Transverse colon (tissue), 4 donors: ENCODE data around the gene NEURL1. TPM values are rescaled to one million over a fixed set of nuclear protein-coding genes. Genes with fewer than 3 reads are reported as not detected.
A peak's percentile ranks its signal among the peaks of the same experiment; 100 is the strongest.

ENCODE experiments used
- DNase-seq: peaks from one replicate; pipeline ENCODE4 v3.0.0-alpha.2; 2019
- H3K27ac ChIP-seq, 4 donors: fragments of 200-600 bp; sonication (generic); 2 replicates each; pipeline ENCODE4 v1.5.1; 2016 to 2018; ENCODE audit warnings: inconsistent platforms in 4 of 4
- H3K27me3 ChIP-seq: fragments of 200-600 bp; sonication (generic); 2 replicates; pipeline ENCODE4 v1.5.1; 2017; ENCODE audit warnings: inconsistent platforms
- H3K36me3 ChIP-seq, 4 donors: fragments of 200-600 bp; sonication (generic); 2 replicates each; pipeline ENCODE4 v1.5.1; 2017 to 2019; ENCODE audit warnings: inconsistent platforms in 4 of 4
- H3K4me1 ChIP-seq, 4 donors: fragments of 200-600 bp; sonication (generic); 2 replicates each; pipeline ENCODE4 v1.5.1; 2017 to 2020; ENCODE audit warnings: inconsistent platforms in 4 of 4
- H3K4me3 ChIP-seq, 4 donors: fragments of 200-600 bp; sonication (generic); 1 replicate in 1 of 4; 2 replicates in 3 of 4; pipeline versions ENCODE4 v1.5.1 to v1.6.1; 2017 to 2019; ENCODE audit warnings: inconsistent platforms in 4 of 4
- H3K9me3 ChIP-seq, 2 donors: fragments of 200-600 bp; sonication (generic); 2 replicates each; pipeline ENCODE4 v1.5.1; 2017 to 2019; ENCODE audit warnings: inconsistent platforms in 2 of 2
- EP300 ChIP-seq: sonication (generic); formaldehyde crosslinking; IDR thresholded peaks from one replicate; pipeline ENCODE4 v1.6.1; 2017; ENCODE audit warnings: antibody characterized with exemption, low read depth
- POLR2A ChIP-seq: fragments of 450-650 bp; IDR thresholded peaks from one replicate; pipeline ENCODE4 v1.6.1; 2016; ENCODE audit warnings: antibody characterized with exemption, mild to moderate bottlenecking, moderate library complexity
- POLR2AphosphoS5 ChIP-seq, 3 donors: sonication (generic); formaldehyde crosslinking; IDR thresholded peaks; one replicate each; pipeline ENCODE4 v1.6.1; 2016; ENCODE audit warnings: antibody characterized with exemption in 3 of 3
- WGBS, 2 donors: methylation state at CpG; one replicate each; pipeline ENCODE4 v1.1.5; 2018; ENCODE audit warnings: low coverage in 1 of 2; 5-methylcytosine and 5-hydroxymethylcytosine counted together
- in situ Hi-C, 4 donors: fragments of 200-750 bp; cut with MboI; loops; one replicate each; pipeline versions ENCODE4 v1.15.0 to v1.15.1; 2017; ENCODE audit warnings: low sequenced_read_pairs in 3 of 4, low pct_ligation_motif_present in 1 of 4, low pct_unique_long_range_greater_than_20kb in 1 of 4
- intact Hi-C: fragments of 100-400 bp; cut with DNase I; formaldehyde crosslinking; loops from one replicate; pipeline ENCODE4 v1.15.1; 2023; ENCODE audit warnings: low total_unique reads
- total RNA-seq, 4 donors: library from RNA; depleted of rRNA; stranded (reverse); fragments of >200 nt; gene quantifications; one replicate each; pipeline ENCODE4 v1.1.0, GENCODE V29; 2016
- TF ChIP-seq, protein P1 (sequence below), 5 experiments: fragments of 200-600 bp in 3 of 5; fragments of 450-650 bp in 2 of 5; sonication (generic) in 3 of 5; IDR thresholded peaks; 1 replicate in 2 of 5; 2 replicates in 3 of 5; pipeline ENCODE4 v1.5.1; 2016 to 2017; ENCODE audit warnings: antibody characterized with exemption in 5 of 5, inconsistent platforms in 3 of 5, mild to moderate bottlenecking in 2 of 5, moderate library complexity in 1 of 5

Gene NEURL1
- total RNA-seq, 4 donors from 2014 or later = 36.7 to 177 (median 55.8) TPM

DNA sequence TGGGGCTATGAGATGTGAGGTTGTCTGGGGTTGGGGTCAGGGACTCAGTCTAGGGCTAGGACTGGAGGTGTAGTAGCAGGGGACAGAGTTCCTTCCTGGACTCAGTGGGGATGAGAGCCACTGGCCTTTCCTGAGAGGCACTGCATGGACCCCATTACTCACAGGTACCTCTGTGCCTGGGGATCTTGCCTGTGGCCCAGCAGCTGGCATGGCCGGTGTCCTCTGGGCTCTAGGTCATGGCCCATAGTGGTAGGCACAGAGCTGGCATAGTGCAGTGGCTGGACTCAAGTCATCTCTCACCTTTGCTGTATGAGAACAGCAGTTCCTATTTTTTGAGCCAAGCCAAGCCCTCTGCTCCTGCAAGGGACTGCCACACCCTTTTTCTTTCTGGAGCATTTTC is 51.9 kb downstream of the NEURL1 start:
- WGBS, 2 donors = 64% methylated on average over 1 of the region's 1 CpG; no CpG with 5 or more reads in 1 of the 2 donors
- peaks cover 13 to 52% (median 33%) of the 10 kb centered on the region in 4 donors for H3K4me1 ChIP-seq

DNA sequence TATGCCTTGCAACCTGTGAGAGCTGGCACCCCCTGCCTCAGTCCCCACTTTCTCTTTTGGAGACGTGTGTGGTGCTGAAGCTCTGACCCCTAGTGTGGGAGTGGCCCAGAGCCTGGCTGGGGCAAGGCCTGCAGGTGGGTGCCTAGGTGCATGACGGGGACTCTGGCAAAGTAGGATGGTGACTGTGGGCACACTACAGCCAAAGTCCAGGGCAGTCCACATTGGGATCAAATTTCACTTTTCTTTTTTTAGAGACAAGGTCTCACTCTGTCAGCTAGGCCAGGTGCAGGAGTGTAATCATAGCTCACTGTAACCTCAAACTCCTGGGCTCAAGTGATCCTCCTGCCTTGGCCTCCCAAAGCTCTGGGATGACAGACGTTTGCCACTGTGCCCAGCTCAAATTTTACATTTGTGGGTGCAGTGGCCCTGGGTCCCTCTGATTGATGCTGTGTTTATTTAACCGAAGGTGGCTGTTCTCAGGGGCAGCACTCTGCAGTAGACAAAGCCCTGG is 52.3 kb downstream of the NEURL1 start:
- TF ChIP-seq EP300 = no peak
- TF ChIP-seq POLR2A = no peak
- TF ChIP-seq POLR2AphosphoS5 (IDR thresholded peaks at IDR 0.05) = no peak
- TF ChIP-seq, protein P1, sequence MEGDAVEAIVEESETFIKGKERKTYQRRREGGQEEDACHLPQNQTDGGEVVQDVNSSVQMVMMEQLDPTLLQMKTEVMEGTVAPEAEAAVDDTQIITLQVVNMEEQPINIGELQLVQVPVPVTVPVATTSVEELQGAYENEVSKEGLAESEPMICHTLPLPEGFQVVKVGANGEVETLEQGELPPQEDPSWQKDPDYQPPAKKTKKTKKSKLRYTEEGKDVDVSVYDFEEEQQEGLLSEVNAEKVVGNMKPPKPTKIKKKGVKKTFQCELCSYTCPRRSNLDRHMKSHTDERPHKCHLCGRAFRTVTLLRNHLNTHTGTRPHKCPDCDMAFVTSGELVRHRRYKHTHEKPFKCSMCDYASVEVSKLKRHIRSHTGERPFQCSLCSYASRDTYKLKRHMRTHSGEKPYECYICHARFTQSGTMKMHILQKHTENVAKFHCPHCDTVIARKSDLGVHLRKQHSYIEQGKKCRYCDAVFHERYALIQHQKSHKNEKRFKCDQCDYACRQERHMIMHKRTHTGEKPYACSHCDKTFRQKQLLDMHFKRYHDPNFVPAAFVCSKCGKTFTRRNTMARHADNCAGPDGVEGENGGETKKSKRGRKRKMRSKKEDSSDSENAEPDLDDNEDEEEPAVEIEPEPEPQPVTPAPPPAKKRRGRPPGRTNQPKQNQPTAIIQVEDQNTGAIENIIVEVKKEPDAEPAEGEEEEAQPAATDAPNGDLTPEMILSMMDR (IDR thresholded peaks at IDR 0.05) = no peak
- Histone ChIP-seq H3K9me3 (no peaks in the 10 kb centered on the region), H3K4me1 (peaks cover 13 to 56% (median 35%) of the 10 kb centered on the region in 4 donors), H3K36me3 (no peaks in the 10 kb centered on the region), H3K27ac (peak overlapping the region in 2 of 4 donors; percentile 36 to 55), H3K4me3 (no peak overlapping the region), H3K27me3 (no peaks in the 10 kb centered on the region)
- intact Hi-C loops (no loop called here), in situ Hi-C loops (no loop called here)
- 56 to 65% methylated on average over 3 to 4 of the region's 4 CpGs for WGBS, 2 donors
- DNase-seq = no peak

More for the DNA sequence above, 51.9 kb downstream of the NEURL1 start:
- Histone ChIP-seq H3K27me3 (no peaks in the 10 kb centered on the region), H3K36me3 (no peaks in the 10 kb centered on the region), H3K27ac (peak overlapping the region in 2 of 4 donors; percentile 33 to 55), H3K9me3 (no peaks in the 10 kb centered on the region), H3K4me3 (no peak overlapping the region)
- in situ Hi-C loops = no loop called here
- no peak for DNase-seq
- TF ChIP-seq, protein P1 (IDR thresholded peaks at IDR 0.05) = no peak
- TF ChIP-seq POLR2AphosphoS5 (IDR thresholded peaks at IDR 0.05) = no peak
- no peak for TF ChIP-seq POLR2A
- TF ChIP-seq EP300 = no peak
- intact Hi-C loops = no loop called here

- H3K4me3 ChIP-seq = no peak overlapping the region
- DNase-seq = no peak
- H3K4me1 ChIP-seq = peaks cover 13 to 58% (median 36%) of the 10 kb centered on the region in 4 donors
- peak overlapping the region in 2 of 4 donors; percentile 36 to 55 for H3K27ac ChIP-seq
- H3K27me3 ChIP-seq = no peaks in the 10 kb centered on the region
- H3K36me3 ChIP-seq = no peaks in the 10 kb centered on the region
- intact Hi-C loops = no loop called here
- TF ChIP-seq POLR2AphosphoS5 (IDR thresholded peaks at IDR 0.05) = no peak
- TF ChIP-seq, protein P1 (IDR thresholded peaks at IDR 0.05) = no peak
- WGBS, 2 donors = 56% methylated on average over 1 of the region's 1 CpG; no CpG with 5 or more reads in 1 of the 2 donors
- no peaks in the 10 kb centered on the region for H3K9me3 ChIP-seq
- in situ Hi-C loops = no loop called here
Measured at GRCh38 chr10:103546401-103546800, 52.9 kb downstream of the NEURL1 start.

DNA sequence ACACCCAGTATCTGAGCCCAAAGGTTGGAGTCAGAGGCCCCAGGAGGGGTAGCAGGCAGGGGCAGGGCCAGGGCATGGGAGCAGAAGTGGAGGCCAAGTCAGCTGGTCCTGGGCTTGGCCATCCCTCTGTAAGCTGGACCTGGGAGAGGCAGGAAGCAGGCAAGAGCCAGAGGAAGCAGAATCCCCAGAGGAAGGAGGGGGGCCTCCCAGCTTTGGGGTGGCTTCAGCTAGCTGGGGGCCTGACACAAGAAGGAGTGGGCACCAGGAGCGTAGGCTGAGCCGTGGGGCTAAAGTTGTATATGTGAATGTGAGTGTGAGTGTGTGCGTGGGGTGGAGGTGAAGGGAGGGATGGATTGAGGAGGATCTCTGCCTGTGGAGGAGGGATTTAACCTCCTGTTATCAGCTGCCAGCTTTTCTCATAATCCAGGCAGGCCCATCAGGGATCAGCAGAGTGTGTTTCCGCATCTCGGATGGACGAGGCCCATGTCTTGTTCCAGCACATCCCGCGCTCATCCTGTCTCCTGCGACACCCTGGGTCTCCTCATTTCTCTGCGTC is 54.0 kb downstream of the NEURL1 start:
- 89% methylated on average over 5 to 10 of the region's 10 CpGs for WGBS, 2 donors
- H3K9me3 ChIP-seq = no peaks in the 10 kb centered on the region
- H3K27me3 ChIP-seq = no peaks in the 10 kb centered on the region
- intact Hi-C loops = no loop called here
- peaks cover 12 to 59% (median 35%) of the 10 kb centered on the region in 4 donors for H3K4me1 ChIP-seq
- H3K36me3 ChIP-seq = no peaks in the 10 kb centered on the region
- no peak for DNase-seq
- no peak for TF ChIP-seq EP300
- TF ChIP-seq, protein P1 (IDR thresholded peaks at IDR 0.05) = no peak
- TF ChIP-seq POLR2AphosphoS5 (IDR thresholded peaks at IDR 0.05) = no peak
- no peak for TF ChIP-seq POLR2A
- peak overlapping the region in 3 of 4 donors; percentile 22 to 71 (median 39) for H3K27ac ChIP-seq
- in situ Hi-C loops = no loop called here
- no peak overlapping the region for H3K4me3 ChIP-seq
